ENCODE data around the gene LENG1.

The LENG1 gene

DNA sequence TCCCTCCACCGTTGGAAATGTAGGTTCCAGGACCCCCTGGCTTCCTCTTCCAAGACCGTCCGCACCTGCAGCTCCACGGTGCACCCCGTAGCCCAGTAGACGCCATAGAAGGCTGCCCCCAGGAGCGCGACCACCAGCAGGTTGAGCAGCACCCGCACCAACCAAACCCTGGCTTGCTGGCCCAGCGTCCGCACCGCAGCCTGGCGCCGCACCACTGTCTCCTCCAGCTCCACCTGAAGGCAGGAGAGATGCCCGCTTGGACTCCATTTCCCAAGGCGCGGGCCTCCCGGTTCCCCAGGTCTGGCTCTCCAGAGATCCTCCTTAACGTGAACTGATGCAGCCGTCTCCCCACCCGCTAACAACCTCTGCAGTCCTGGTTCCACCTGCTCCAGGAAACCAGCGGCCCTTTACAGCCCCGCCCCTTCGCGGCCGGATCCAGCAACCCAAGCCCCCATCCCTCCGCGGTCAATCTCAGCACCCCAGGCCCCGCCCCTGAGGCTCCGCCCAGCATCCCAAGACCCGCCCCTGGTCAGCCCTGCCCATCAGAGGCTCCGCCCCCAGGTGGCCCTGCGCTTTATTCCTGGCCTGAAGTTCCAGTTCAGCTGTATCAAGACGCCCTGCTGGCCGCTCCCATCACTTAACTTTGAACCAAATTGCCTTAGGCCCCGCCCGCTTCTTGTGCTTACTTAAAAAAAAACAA, 5.0 kb upstream of the LENG1 start:
- TF ChIP-seq RAD21 (IDR thresholded peaks at IDR 0.05; ENCODE audit: low read depth): no peak

- no peak for TF ChIP-seq CREB1 (IDR thresholded peaks at IDR 0.05; ENCODE audit: low read depth)
- no peak for TF ChIP-seq FOXM1 (IDR thresholded peaks at IDR 0.05; ENCODE audit: borderline replicate concordance, low read depth)
- TF ChIP-seq MAX (IDR thresholded peaks at IDR 0.05): no peak
- TF ChIP-seq TCF12 (IDR thresholded peaks at IDR 0.05; ENCODE audit: low read depth): no peak
- TF ChIP-seq, protein P1, sequence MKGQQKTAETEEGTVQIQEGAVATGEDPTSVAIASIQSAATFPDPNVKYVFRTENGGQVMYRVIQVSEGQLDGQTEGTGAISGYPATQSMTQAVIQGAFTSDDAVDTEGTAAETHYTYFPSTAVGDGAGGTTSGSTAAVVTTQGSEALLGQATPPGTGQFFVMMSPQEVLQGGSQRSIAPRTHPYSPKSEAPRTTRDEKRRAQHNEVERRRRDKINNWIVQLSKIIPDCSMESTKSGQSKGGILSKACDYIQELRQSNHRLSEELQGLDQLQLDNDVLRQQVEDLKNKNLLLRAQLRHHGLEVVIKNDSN (IDR thresholded peaks at IDR 0.05): no peak
- no peak for TF ChIP-seq RAD21 (IDR thresholded peaks at IDR 0.05; ENCODE audit: low read depth)
- no peak for TF ChIP-seq TAF1 (IDR thresholded peaks at IDR 0.05; ENCODE audit: low read depth)
- no peak for TF ChIP-seq NFIC (IDR thresholded peaks at IDR 0.05)
- no peak for TF ChIP-seq EP300 (IDR thresholded peaks at IDR 0.05; ENCODE audit: borderline replicate concordance)
- TF ChIP-seq ZBTB7A (IDR thresholded peaks at IDR 0.05; ENCODE audit: low read depth): no peak
- no peak for TF ChIP-seq CEBPB (IDR thresholded peaks at IDR 0.05)
- TF ChIP-seq TEAD4 (IDR thresholded peaks at IDR 0.05): no peak
These were observed 3.4 kb upstream of the LENG1 start for GRCh38 chr19:54162884-54163283.

- TF ChIP-seq NFIC (IDR thresholded peaks at IDR 0.05) (no peak), CEBPB (IDR thresholded peaks at IDR 0.05) (no peak), MAX (IDR thresholded peaks at IDR 0.05) (peak; percentile 65), TCF12 (IDR thresholded peaks at IDR 0.05; ENCODE audit: low read depth) (no peak), FOXM1 (IDR thresholded peaks at IDR 0.05; ENCODE audit: borderline replicate concordance, low read depth) (no peak), CREB1 (IDR thresholded peaks at IDR 0.05; ENCODE audit: low read depth) (peak; percentile 33; the same call in 1 of the 2 replicates), TEAD4 (IDR thresholded peaks at IDR 0.05) (no peak), RAD21 (IDR thresholded peaks at IDR 0.05; ENCODE audit: low read depth) (no peak), EP300 (IDR thresholded peaks at IDR 0.05; ENCODE audit: borderline replicate concordance) (no peak; the same call in 1 of the 2 replicates), TAF1 (IDR thresholded peaks at IDR 0.05; ENCODE audit: low read depth) (no peak), YY1 (IDR thresholded peaks at IDR 0.05; ENCODE audit: low read depth) (no peak), ZBTB7A (IDR thresholded peaks at IDR 0.05; ENCODE audit: low read depth) (no peak), EGR1 (IDR thresholded peaks at IDR 0.05) (no peak)
- TF ChIP-seq, protein P1 (IDR thresholded peaks at IDR 0.05): peak; percentile 58
- TF ChIP-seq, protein P2, sequence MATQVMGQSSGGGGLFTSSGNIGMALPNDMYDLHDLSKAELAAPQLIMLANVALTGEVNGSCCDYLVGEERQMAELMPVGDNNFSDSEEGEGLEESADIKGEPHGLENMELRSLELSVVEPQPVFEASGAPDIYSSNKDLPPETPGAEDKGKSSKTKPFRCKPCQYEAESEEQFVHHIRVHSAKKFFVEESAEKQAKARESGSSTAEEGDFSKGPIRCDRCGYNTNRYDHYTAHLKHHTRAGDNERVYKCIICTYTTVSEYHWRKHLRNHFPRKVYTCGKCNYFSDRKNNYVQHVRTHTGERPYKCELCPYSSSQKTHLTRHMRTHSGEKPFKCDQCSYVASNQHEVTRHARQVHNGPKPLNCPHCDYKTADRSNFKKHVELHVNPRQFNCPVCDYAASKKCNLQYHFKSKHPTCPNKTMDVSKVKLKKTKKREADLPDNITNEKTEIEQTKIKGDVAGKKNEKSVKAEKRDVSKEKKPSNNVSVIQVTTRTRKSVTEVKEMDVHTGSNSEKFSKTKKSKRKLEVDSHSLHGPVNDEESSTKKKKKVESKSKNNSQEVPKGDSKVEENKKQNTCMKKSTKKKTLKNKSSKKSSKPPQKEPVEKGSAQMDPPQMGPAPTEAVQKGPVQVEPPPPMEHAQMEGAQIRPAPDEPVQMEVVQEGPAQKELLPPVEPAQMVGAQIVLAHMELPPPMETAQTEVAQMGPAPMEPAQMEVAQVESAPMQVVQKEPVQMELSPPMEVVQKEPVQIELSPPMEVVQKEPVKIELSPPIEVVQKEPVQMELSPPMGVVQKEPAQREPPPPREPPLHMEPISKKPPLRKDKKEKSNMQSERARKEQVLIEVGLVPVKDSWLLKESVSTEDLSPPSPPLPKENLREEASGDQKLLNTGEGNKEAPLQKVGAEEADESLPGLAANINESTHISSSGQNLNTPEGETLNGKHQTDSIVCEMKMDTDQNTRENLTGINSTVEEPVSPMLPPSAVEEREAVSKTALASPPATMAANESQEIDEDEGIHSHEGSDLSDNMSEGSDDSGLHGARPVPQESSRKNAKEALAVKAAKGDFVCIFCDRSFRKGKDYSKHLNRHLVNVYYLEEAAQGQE (IDR thresholded peaks at IDR 0.05; ENCODE audit: low read depth): no peak
These were observed 2.8 kb upstream of the LENG1 start for GRCh38 chr19:54162241-54162805.

DNA sequence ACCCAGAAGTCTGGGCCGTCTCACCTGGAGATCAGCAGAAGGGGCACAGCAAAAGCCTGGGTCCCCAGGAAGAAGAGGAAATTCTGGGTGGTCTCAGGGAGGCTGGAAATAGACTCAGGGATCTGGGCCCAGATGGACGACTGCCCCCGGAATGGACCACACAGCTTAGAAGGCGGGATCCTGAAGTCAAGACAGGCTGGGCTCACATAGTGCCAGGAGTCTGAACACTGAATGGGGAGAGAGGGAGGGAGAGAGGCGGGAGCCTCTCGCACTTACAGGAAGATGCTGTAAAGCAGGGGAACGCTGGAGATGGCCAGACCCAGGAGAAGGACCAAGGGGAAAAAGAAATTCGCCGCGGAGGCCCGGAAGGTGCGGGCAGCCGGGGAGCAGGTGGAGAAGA, 1.3 kb upstream of the LENG1 start:
- TF ChIP-seq RAD21 (IDR thresholded peaks at IDR 0.05; ENCODE audit: low read depth): no peak
- no peak for TF ChIP-seq CEBPB (IDR thresholded peaks at IDR 0.05)
- TF ChIP-seq MAX (IDR thresholded peaks at IDR 0.05): no peak
- TF ChIP-seq YY1 (IDR thresholded peaks at IDR 0.05; ENCODE audit: low read depth): no peak

- TF ChIP-seq CEBPB (IDR thresholded peaks at IDR 0.05): no peak
- peak; percentile 51; the same call in 1 of the 2 replicates for TF ChIP-seq ZBTB7A (IDR thresholded peaks at IDR 0.05; ENCODE audit: low read depth)
These were observed 776 bp upstream of the LENG1 start for GRCh38 chr19:54160182-54160811.

DNA sequence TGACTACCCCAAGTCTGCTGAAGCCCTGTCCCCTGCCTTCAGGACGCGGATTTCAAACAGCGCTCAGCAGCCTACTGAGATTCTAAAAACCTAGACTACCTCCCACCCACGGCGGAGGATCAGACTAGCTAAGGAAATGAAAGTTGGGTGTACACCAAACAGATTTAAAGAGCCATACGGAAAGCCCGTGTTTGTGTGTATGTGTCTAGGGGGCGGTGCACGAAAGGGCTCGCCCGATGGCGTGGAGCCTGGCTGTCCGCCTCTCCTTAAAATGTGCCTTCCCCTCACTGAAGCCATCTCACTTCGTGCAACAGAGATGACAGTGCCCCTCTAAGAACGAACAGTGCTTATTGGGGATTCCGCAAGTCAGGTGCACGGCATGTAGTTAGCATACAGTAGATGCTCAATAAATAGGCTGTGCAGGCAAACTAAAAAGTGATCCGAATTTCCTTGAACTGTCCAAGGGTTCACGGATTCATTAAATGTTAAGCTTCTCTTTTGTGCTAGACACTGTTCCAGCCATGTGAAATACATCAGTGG, 639 bp downstream of the LENG1 start:
- no peak for TF ChIP-seq FOXM1 (IDR thresholded peaks at IDR 0.05; ENCODE audit: borderline replicate concordance, low read depth)

DNA sequence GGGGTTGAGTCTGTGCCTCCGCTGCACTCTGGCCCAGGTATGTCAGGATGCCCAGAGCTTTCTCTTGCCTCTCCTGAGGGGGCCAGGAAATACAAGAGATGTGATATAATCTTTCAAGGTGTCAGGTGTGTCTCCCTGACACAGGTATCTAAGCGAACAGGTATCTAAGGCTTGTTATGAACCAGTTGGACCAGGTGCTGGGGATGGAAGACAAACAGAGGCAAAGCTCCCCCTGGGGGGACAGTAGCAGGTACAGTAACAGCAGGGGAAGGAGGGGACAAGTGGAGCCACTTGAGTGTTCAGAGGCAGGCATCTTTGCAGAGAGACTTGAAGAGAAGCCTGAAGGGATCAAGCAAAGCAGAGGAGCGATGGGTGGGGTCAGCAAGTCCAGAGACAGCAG, 2.6 kb downstream of the LENG1 start:
- TF ChIP-seq CEBPB (IDR thresholded peaks at IDR 0.05) (no peak), CREB1 (IDR thresholded peaks at IDR 0.05; ENCODE audit: low read depth) (no peak), MAX (IDR thresholded peaks at IDR 0.05) (no peak), NFIC (IDR thresholded peaks at IDR 0.05) (no peak), EGR1 (IDR thresholded peaks at IDR 0.05) (no peak), TAF1 (IDR thresholded peaks at IDR 0.05; ENCODE audit: low read depth) (no peak), EP300 (IDR thresholded peaks at IDR 0.05; ENCODE audit: borderline replicate concordance) (no peak), ZBTB7A (IDR thresholded peaks at IDR 0.05; ENCODE audit: low read depth) (no peak), TEAD4 (IDR thresholded peaks at IDR 0.05) (no peak), TCF12 (IDR thresholded peaks at IDR 0.05; ENCODE audit: low read depth) (no peak)
- TF ChIP-seq, protein P2 (IDR thresholded peaks at IDR 0.05; ENCODE audit: low read depth): no peak
- TF ChIP-seq, protein P1 (IDR thresholded peaks at IDR 0.05): no peak

Measured in Ishikawa (cell line).